Measurements from ENCODE around the gene ZNF740.

The ZNF740 gene

DNA sequence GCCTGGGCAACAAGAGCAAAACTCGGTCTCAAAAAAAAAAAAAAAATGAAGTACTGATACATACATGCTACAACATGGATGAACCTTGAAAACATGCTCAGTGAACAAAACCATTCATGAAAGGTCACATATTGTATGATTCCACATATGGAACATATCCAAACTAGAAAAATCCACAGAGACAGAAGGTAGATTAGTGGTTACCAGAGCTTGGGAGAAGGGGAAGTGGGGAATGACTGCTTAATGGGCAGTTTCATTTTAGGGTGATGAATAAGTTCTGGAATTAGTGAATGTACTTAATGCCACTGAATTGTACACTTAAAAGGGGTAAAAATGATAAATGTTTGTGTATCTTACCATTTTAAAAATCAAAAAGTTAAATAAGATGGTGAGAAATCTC is 23.8 kb downstream of the ZNF740 start:
- in situ Hi-C loops (cut with MboI; ENCODE audit: low sequenced_read_pairs, unreplicated experiment), result no loop called here
- TF ChIP-seq, protein P1, sequence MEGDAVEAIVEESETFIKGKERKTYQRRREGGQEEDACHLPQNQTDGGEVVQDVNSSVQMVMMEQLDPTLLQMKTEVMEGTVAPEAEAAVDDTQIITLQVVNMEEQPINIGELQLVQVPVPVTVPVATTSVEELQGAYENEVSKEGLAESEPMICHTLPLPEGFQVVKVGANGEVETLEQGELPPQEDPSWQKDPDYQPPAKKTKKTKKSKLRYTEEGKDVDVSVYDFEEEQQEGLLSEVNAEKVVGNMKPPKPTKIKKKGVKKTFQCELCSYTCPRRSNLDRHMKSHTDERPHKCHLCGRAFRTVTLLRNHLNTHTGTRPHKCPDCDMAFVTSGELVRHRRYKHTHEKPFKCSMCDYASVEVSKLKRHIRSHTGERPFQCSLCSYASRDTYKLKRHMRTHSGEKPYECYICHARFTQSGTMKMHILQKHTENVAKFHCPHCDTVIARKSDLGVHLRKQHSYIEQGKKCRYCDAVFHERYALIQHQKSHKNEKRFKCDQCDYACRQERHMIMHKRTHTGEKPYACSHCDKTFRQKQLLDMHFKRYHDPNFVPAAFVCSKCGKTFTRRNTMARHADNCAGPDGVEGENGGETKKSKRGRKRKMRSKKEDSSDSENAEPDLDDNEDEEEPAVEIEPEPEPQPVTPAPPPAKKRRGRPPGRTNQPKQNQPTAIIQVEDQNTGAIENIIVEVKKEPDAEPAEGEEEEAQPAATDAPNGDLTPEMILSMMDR (IDR thresholded peaks at IDR 0.05; ENCODE audit: borderline replicate concordance, control extremely low read depth, extremely low read depth, insufficient read depth, missing control alignments), result no peak

DNA sequence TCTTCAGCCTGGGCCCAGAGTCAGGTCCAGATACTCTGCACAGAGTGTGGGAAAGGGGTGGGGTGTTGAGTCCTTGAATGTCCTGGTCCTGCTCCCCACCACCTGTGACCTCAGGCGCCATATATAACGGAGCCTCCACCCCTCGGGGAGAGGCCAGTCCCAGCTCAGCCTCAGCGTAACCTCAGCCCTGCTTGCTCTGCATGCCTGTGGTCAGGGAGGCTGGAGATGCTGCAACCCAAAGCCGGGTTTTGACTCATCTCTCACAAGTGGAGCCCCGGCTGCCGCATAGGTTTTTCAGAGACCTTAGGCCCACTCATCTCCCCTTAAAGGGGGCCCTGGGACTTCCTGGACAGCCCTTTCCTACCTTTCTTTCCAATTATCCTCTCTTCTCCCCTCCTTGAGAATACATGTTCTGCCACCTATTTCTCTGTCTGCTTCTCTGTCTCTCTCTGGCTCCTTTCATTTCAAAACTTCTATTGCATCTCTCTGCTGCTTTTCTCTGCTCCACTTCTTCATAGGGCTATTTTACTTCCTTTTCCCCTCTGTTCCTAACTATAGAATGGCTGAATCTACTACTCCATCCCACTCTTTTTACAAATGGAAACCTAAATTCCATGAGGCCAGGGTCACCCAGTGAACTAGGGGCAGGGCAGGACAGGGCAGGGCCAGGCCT is 25.4 kb downstream of the ZNF740 start:
- DNase-seq (ENCODE audit: low spot score), result peak; percentile 83
- TF ChIP-seq, protein P1 (IDR thresholded peaks at IDR 0.05; ENCODE audit: borderline replicate concordance, control extremely low read depth, extremely low read depth, insufficient read depth, missing control alignments), result no peak
- in situ Hi-C loops (cut with MboI; ENCODE audit: low sequenced_read_pairs, unreplicated experiment), result no loop called here

More for the DNA sequence above, 23.8 kb downstream of the ZNF740 start:
- no peak for DNase-seq (ENCODE audit: low spot score)

DNA sequence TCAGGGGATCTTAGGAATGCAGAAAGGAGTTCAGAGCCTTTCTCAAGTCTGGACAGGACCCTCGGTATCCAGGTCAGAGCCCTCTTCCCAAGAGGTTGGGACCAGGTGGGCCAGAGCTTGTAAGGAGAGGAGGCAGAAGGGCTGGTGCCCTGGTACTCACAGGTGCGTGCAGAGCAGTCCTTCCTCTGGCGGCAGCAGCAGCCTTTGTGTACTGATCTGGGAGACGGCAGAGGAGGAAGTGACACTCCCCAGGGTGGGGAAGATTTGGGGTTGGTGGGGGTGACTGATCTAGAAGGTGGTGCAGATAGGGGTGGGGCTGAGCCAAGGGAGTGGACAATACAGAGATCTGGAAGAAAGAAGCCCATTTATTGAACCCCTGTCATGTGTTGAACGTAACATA is 26.5 kb downstream of the ZNF740 start, which contains the start of gene ITGB7:
Gene ITGB7 (minus strand): TSS at position 210 of the 400 bp plus-strand sequence. CDS start 6,808 bp downstream, outside the sequence.
- in situ Hi-C loops (cut with MboI; ENCODE audit: low sequenced_read_pairs, unreplicated experiment), result no loop called here
- DNase-seq (ENCODE audit: low spot score), result peak; percentile 77

DNA sequence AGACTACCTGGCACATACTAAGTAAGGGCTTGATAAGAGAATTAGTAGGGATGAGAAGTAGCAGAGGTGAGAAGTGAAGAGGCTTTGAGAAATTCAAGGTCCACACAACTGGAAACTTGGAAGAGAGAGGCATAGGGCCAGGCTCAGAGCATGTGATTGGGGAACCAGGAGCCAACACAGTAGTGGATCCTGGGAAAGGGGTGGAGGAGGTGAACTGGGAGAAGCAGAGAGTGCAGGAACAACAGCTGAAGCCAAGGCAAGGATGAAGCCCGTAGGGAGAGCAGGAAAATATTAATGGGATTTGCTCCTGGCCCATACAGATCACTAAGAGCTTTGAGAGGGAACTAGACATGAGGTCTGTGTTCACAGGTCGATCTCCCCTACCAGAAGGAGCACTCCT is 27.9 kb downstream of the ZNF740 start:
- in situ Hi-C loops (cut with MboI; ENCODE audit: low sequenced_read_pairs, unreplicated experiment), result no loop called here
- no peak for DNase-seq (ENCODE audit: low spot score)
- TF ChIP-seq, protein P1 (IDR thresholded peaks at IDR 0.05; ENCODE audit: borderline replicate concordance, control extremely low read depth, extremely low read depth, insufficient read depth, missing control alignments), result no peak

More for the DNA sequence above, 26.5 kb downstream of the ZNF740 start, which contains the start of gene ITGB7:
- TF ChIP-seq, protein P1 (IDR thresholded peaks at IDR 0.05; ENCODE audit: borderline replicate concordance, control extremely low read depth, extremely low read depth, insufficient read depth, missing control alignments), result no peak

DNA sequence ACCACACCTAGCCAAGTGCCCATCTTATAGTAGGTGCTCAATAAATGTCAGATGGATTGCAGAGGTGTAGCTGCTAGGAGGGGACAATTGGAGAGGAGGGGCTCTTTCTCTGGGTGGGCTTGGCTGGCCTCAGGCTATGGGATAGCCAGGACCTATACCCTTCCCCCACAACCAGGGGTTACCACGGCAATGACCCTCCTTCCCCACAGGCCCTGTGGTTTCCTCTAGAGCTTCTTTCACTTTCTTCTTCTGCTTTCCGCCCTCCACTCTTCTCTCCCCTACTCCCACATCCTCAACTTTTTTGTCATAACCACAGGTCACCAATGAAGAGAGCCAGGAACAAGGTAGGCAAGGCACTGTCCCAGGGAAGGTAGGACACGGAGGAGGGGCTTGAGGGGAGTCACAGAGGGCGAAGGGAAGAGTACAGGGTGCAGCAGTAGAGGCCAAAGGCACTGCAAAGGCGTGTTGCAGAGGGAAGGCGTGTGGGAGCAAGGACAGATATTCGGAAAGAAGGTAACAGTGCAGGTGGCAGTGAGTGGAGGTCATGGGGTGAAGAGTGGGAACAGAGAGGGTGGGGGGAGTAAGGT is 28.4 kb downstream of the ZNF740 start:
- TF ChIP-seq, protein P1 (IDR thresholded peaks at IDR 0.05; ENCODE audit: borderline replicate concordance, control extremely low read depth, extremely low read depth, insufficient read depth, missing control alignments), result no peak
- peak; percentile 69 for DNase-seq (ENCODE audit: low spot score)
- in situ Hi-C loops (cut with MboI; ENCODE audit: low sequenced_read_pairs, unreplicated experiment), result no loop called here

DNA sequence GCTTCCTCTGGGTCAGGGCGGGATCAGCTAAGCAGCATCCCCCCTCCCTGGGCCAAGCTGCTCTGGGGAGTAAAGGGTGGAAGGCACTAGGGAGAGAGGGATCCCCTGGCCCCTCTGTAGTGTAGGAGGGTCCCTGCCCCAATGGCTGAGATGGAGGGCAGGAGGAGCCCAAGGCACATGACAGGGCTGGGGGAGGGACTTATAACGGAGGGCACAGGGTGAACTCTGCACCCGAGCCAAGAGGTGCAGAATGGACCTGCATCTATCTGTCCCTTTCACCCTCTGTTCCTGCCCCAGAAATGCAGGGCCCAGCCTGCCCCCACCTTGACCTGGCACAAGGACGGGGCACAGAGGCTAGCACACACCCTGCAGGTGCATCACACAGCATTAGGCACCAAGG is 30.3 kb downstream of the ZNF740 start:
- in situ Hi-C loops (cut with MboI; ENCODE audit: low sequenced_read_pairs, unreplicated experiment), result loop anchor here (5.0 kb wide), 1 partner anchor 76 kb away; no protein-coding TSS in a partner anchor
- DNase-seq (ENCODE audit: low spot score), result no peak
- TF ChIP-seq, protein P1 (IDR thresholded peaks at IDR 0.05; ENCODE audit: borderline replicate concordance, control extremely low read depth, extremely low read depth, insufficient read depth, missing control alignments), result no peak

Data from GM13976 (cell line).